EH (cell line): ENCODE measurements around the gene FRAS1.

Source experiments
- DNase-seq: peaks from one replicate; pipeline ENCODE4 v3.0.0-alpha.2; 2015; ENCODE audit warnings: low read depth

The FRAS1 gene

DNA sequence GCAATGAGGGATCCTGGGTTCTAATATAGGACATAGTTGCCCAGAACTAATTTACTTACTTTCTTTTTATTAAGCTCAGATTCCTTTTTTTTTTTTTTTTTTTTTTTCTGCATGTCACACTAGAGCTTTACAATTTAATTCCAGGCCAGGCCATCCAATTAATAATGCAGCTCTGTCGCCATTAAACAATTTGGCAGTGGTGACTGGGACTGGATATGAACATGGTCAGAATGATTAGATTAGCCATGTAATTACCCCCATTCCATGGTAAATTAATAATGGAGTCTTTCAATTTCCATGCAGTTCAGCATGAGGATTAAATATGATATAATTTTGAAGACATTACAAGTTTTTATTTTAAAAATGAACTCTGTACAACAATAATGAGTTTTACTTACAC lies 267.5 kb downstream of the FRAS1 start:
- DNase-seq = no peak

DNA sequence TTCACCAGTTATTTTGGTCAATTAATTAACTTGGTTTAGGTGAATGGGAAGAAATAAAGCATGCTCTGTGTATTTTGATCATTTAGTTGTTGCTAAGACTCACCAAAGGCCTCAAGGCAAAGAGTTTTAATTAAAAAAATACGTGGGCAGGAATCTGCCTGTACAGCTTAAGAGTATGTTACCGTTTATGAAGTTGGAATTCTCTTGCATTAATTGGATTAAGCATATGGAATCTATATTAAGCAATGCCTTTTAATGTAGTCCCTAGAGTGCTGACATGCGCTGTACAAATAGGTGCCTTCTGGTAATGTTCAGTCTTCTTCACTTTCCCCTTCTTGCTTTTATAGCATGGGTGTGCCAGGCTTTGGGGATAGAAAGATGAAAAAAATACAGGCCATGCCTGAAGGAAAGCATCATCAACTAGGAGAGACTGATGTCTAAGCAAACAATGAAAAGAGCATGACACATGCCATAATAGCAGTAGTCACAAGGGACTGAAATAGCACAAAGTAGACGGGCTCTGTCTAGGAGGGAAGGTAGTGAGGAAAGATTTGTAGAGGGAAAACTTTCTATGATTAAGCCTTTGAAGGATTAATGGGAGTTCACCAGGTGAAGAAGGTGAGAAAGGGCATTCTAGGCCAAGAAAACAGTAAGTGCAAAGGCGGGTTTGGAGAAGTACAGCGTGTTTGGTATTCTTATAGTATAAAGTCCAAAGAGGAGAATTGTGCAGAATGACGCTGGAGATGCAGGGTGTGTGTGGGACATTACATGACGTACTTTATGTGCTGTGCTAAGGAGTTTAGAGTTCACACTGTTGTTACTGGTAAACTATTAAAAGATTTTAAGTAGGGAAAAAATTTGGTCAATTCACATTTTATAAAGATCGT lies 268.4 kb downstream of the FRAS1 start:
- DNase-seq = peak; percentile 59

DNA sequence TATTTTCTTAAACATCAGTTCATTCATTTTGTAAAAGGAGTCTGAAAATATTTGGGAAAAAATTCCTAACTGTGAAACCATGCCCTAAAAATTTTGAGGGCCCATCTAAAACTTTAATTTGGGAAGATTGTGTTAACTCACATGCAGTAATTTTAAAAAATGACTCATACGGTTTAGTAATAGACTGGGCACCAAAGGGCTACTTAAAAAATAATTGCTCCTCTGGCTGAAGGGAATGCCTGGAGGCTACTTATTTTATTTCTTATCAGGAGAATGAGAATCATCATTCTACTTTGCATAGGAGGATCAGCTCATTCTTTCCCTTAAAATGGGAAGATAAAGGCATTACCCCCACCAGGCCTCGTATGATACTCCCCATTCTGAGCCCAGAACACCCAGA lies 271.5 kb downstream of the FRAS1 start:
- DNase-seq = peak; percentile 67

DNA sequence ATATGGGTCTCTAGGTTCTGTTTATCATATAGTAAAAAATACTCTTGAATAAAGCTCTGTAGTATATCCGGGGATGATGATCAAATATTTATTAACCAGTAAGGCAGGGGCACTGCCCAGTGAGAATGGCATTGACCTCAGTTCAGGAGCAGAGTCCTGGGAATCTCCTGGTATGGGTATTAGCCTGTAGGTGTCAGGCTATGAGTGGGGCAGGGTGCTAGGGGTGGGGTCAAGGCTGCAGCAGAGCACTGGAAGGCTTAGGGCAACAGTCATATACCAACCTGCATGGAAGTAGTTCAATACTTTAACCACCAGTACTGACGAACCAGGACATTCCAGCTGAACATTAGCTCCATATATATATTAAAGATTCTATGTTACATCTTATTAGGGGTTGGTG lies 274.1 kb downstream of the FRAS1 start:
- DNase-seq = no peak

DNA sequence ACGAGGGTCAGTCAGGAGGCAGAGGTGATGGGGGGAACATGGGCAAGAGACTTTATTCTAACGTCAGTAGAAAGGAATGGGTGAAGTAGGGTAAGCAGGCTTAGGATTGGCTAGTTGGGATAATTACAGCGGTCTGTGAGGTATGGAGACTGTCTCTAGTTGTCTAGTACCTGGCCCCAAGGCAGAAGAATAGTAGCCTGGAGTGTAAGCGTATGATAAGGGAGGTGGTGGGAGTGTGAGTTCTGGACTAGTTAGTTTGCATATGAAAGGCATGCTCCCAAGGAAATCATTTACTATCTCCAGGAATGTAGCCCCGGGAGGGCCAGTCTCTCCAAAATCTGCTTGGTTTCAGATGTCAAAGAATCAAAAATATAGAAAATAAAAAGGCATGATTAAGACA lies 274.8 kb downstream of the FRAS1 start:
- no peak for DNase-seq

DNA sequence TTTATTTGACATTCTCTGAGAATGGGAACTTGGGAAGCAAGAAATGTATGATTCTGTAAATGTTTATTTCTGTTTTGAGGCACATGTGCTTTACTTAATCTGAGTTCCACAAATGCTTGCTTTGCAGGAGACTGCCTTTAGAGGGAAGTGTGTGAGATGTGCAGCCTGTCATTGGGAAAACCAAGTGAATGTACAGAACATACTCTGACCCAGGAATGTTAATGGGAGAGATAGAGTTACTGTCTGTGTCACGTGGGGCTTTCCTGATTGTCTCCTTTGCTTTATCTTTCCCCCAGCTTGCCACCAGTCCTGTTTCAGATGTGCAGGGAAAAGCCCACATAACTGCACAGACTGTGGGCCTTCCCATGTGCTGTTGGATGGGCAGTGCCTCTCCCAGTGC lies 275.9 kb downstream of the FRAS1 start:
- peak; percentile 54 for DNase-seq

DNA sequence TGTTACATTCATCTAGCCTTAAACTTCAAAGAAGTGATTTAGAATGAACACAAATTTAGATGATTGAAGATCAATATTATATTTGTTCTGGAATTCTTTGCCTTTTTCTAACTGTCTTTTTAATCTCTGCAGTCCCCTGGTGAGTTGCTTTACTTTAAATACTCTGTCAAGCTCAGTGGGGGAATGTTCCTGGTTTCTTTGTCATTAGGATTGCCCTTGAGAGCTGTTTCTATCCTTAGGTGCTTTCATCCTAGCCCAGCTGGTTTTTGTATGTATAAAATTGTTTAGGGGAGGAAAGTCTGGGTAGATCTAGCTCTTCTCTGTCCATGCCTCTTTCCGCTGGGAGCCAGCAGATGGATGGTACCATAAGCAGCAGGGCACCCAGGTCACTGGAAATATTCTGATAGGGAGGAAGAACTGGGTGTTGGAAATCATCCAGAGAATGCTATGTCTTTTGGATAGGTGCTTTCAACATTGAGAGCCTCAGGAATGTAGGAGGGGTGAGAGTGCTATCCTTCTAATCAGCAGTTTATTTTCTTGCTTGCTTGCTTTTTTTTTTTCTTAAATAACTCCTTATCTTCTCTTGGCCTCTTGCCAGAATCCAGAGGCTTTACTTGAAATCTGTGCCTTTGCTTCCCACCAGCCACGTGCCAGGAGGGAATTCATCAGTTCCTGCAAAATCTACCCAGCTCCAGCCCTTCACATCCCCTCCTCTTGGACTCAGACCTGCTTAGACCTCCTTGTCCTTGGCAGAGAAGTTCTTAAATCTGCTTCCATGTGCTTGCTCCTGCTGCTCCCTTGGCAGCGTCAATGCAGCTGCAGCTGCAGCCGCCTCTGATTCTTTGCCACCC lies 279.2 kb downstream of the FRAS1 start:
- DNase-seq = peak; percentile 53

DNA sequence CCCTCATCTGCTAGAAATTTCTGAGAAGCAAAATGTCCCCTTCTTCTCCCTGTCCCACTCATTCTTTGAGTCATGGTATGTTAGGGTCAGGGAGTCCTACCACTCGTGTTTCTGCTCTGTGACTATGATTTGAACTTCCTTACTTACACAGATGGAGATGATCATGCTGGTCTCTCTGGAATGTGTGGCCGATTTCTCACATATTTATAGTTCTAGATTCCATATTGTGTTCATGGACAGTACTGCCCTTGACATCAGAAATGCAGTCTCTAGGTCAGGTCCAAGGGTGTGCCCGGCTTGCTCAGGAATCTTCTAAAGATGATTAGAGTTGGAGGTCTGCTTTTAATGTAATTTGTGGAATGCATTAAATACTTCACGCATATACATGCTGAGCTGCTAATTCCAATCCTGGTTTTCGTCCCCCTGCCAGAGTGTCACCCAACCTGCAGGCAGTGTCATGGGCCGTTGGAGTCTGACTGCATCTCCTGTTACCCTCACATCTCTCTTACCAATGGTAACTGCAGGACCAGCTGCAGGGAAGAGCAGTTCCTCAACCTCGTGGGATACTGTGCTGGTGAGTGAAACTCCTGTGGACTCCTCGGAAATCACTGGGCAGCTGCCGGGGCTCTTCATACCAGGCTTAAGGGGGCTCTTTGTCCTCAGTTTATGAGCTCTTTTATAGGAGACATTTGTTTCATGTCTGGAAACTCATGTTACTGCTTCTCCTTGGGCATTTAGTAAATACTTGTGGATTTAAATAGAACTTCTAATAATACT lies 280.3 kb downstream of the FRAS1 start:
- DNase-seq = peak; percentile 73

DNA sequence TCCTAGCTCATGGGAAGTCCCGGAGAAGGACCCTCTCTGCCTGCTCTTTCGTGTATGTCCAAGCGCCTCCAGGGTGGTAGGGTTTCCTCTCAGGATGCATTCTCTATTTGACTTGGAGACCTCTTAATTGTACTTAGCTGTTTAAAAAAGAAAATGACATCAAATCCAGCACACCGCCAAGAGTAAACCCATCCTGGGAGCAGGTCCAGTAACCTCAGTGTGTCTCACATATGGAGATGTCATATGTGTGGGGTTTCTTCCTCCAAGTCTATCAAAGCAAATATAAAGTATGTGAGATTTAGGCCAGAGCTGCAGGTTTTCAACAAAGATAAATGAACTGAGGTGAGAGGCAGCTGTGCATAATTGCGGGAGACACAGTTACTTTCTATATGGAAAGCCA lies 285.0 kb downstream of the FRAS1 start:
- DNase-seq = no peak

DNA sequence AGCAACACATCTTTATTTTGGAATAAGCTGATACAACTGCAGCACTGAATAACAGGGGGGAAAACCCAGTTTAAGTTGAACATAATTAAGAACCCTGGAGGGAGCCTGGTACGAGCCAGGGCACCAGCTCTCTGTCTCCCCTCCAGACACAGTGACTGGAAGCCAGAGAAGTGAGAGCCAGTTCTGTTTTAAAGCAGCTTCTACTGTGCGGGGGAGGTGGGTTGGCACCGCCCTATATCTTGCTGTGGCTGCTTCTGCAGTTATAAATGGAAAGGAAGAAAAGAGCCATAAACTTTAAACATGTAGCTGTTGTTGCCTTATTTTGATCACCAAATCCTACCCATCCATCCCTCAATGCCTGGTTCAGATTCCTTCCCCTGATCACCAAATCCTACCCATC lies 286.6 kb downstream of the FRAS1 start:
- no peak for DNase-seq

DNA sequence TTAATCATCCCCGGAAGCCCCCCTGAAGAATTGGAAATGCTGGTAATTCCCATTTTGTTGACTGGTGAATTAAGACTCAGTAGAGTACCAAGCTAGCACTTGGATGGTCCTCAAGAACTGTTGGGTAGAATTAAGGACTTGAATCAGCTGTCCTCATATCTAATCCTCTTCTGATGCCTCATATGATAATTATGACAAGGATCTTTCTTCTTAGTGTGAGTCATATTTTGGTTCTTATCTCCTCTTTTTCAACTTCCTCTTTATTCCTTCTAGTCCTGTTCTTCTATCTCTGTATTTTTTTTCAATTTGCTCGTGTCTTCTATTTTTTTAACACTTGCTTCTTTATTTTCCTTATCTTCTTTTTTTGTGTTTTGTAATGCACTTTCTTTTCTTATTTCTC lies 288.1 kb downstream of the FRAS1 start:
- no peak for DNase-seq

DNA sequence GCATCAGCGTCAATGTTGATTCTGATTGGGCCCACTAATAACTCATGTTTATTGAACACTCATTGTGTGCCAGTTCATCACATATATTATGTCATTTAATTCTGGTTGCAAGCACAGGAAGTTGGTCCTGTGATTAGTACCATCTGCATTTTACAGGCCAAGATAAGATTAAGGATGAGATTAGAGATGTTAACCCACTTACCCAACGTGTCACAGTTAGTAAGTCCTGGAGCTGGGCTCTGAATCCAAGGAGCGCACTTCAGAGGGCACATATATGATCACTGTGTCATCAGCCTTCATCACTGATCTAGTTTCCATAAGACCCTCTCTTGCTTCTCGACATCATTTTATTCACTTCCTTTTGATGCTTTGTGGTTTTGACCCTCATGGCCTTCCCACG lies 289.1 kb downstream of the FRAS1 start:
- no peak for DNase-seq

DNA sequence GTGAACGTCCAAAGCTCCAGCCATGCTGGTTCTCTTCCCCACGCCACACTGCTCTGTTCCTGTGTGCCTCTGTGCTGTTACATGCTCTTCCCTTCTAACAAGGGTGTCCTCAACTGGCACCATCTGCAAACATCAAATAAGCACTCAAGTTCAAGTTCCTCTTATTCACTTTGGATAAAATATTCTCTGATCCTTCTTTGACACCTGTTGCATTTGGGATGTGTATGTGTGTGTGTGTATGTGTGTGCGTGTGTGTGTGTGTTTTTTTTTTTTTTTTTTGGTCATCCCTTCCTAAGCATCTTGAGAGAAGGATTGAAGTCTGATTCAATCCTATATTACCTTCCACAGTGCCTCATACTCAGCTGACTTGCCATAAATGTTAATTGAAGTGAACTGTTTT lies 290.4 kb downstream of the FRAS1 start:
- no peak for DNase-seq

DNA sequence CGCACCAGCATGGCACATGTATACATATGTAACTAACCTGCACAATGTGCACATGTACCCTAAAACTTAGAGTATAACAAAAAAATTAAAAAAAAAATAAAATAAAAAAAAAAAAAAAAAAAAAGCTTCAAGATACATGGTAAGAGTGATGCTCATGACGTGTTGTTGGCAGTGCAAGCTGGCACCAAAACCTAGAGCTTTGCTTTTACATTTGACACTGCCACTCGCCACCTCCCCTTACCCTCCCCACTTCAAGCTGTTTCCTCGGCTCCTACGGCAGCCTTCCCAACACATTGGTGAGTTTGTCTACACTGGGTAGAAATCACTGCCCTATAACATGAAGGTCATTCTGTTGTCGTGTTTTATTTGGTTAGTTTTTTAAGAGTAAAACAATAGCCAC lies 296.8 kb downstream of the FRAS1 start:
- no peak for DNase-seq

DNA sequence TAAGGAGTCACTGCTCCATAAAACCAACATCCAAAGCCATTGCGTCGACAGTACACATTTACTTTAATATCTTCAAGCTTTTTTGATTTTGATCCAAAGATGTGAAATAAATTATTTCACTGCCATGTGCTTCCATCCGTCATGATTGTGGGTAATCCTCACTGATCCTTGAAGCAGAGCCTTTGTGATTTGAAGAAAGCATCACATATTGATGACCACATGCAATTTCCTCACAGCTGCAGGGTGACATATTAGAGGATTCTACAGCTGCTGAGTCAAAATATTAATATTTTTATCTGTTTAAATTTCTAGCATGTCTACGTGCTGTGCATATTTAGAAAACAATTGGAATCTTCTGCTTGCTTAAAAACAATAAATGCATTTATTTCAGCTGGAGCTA lies 297.7 kb downstream of the FRAS1 start:
- DNase-seq = no peak

DNA sequence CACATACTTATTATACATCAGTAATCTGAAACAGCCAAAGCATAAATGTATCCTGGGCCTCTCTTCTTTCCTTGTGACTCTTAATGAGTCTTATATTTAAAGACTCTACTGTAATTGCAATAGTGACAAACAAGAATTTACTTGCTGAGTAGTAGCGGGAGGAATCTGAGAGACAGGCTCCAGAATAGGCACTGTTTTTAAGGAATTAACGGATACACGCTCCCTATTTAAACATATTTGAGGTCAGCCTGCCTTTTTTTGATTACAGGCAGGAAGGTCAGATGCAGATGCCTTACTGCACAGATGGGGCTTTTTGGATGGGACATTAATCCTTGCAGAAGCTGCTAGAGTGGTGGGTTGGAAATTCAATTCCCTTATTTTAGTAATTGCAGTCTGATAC lies 298.2 kb downstream of the FRAS1 start:
- DNase-seq = peak; percentile 17

DNA sequence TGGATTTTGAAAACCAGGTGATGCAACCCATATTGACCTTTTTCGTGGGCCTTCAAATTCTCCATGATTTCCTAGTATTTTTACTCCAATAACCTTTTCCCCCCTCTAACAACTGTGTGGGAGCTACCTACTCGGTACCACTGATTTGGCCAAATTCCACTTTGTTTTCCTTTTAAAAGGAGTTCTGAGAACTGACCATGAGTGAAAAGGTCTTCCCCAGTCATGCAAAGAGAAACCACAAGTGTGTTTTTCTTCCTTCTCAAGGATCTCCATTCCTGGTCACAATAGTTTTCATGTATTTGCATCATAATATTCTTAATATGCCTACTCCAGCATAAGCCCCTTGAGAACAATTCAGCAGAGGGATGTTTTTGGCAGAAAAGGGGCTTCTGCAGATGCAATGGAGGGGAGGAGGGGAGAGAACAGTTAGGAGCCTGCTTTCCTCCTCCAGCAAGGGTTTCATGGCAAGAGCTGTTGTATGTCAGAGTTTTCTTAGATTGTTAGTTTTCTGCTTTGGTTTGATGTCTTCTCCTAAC lies 299.2 kb downstream of the FRAS1 start:
- DNase-seq = no peak

DNA sequence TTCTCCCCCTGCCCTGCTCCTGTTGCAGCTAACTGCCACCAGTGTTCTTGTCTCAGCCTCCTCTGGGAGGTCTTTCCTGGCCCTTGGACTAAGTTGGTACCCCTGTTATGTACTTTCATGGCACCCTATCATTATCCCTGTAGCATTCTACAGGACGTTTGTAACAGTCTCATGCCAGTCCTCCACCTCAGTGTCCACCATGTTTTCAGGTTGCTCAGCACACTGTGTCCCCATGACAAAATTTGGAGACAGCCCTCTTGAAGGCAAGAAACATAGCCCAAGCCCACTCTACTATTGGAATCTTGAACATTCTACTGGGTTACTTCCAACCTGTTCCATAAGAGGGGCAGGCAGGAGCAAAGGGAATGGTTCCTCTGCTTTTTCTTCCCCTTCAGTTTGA lies 300.0 kb downstream of the FRAS1 start:
- DNase-seq = no peak

DNA sequence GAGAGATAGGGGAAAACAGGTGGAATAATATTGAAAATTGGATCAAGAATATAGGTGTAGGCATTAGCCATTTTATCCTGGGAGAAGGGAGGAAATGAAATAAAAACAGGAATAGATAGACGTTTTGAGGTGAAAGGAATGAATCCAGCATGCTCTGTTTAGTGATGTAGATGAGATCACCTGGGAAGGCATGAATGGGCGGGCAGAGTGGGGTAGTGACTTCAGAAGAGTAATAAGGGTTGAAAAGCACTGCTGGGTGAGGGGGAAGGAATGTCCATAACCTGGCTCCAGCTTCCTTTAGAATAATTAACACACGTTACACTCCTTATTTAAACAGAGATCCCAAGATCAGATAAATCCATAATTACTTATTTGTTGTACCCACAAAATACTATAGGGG lies 303.3 kb downstream of the FRAS1 start:
- no peak for DNase-seq

DNA sequence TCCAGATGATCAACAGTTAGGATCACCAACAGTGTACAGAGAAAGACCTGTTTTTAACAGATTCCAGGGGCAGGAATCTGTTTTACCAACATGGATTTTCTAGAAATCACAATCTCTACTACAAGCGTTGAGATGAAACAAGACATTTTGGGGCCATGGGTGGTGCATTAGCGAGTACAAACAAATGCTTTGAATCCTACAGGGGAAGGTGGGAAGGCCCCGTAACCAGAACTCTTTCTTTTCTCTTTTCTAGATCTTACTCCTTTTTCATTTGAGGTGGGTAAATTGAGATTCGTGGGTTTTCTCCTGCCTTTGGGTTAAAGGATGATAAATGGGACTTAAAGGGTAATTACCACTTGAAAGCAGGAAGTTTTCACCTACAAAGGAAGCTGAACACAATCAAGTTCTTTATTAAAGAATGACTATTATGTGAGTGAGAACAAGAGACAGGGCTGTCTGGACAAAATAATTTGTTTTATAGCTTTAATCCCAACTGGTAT lies 304.5 kb downstream of the FRAS1 start:
- DNase-seq = no peak

DNA sequence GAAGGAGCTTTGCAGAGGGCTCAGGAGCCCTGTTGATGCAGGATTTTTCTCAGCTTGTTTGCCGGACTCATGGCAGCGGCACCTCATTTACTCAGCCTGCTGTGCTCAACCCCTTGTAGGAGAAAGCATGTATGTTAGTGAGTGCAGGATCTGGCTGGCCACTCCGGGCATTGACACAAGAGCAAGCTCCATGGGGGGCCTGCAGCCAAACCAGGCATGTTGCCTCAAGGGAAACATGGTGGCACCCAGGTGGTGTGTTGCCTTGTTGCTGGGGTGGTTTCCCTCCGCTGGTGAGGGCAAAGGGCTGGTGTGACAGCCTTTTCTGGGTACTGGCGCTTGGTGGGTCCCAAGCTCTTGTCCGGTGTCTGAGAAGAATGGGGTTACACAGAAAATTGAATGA lies 305.2 kb downstream of the FRAS1 start:
- DNase-seq = no peak

DNA sequence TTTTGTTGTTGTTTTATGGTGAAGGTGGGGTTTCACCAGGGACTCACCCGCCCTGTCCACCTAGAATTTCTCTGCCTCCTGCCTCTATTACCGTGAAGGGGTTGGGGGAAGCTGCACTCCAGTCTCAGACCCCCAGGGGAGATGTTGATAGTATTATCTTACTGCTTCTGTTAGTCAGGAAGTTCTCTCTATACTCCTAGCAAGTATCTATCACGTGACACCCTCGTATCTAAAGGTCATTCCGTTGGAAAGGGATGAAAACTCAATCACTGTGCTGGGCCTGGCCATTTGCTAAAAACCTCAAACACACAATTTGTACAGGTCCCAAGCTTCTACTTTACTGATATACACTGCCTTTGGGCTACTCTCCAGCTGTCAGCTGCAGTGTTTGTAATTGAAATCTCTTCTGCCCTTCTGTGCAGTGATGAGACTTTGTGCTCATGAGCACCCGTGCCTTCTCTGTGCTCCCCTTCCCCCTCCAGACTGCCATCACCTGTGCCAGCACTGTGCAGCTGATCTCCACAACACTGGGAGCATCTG lies 306.0 kb downstream of the FRAS1 start:
- no peak for DNase-seq
